ENCODE results near the gene MYBPC2. TPM values are rescaled to one million over a fixed set of nuclear protein-coding genes. Genes with fewer than 3 reads are reported as not detected.
A peak's percentile ranks its signal among the peaks of the same experiment; 100 is the strongest.

Gene MYBPC2
- total and polyA plus RNA-seq, 4 donors: 0.62 to 3.5 (median 1.4) TPM

- 76% methylated on average over 5 of the region's 5 CpGs for WGBS (ENCODE audit: insufficient coverage)
- Histone ChIP-seq H3K36me3 (ENCODE audit: control insufficient read depth, insufficient read depth, low read length) (no peaks in the 10 kb centered on the region), H3K27me3 (ENCODE audit: control insufficient read depth, insufficient read depth, low read length) (peaks cover 16% of the 10 kb centered on the region)
Measured at GRCh38 chr19:50457300-50457699, 24.6 kb downstream of the MYBPC2 start.

GRCh38 chr19:50458396-50459066 lies 25.8 kb downstream of the MYBPC2 start:
- Histone ChIP-seq H3K36me3 (ENCODE audit: control insufficient read depth, insufficient read depth, low read length) (no peaks in the 10 kb centered on the region), H3K27ac (ENCODE audit: low read depth, low read length) (no peak overlapping the region), H3K4me3 (ENCODE audit: low read depth, low read length) (no peak overlapping the region), H3K27me3 (ENCODE audit: control insufficient read depth, insufficient read depth, low read length) (peaks cover 16% of the 10 kb centered on the region), H3K4me1 (ENCODE audit: control insufficient read depth, insufficient read depth, low read length) (peaks cover 5% of the 10 kb centered on the region), H3K9me3 (ENCODE audit: control insufficient read depth, insufficient read depth, low read length) (no peaks in the 10 kb centered on the region)
- 32% methylated on average over 49 of the region's 50 CpGs for WGBS (ENCODE audit: insufficient coverage)
- DNase-seq (ENCODE audit: low read depth in 4 of 6, low spot score in 6 of 6): no peak

More at GRCh38 chr19:50457300-50457699, 24.6 kb downstream of the MYBPC2 start:
- Histone ChIP-seq H3K27ac (ENCODE audit: low read depth, low read length) (no peak overlapping the region), H3K4me3 (ENCODE audit: low read depth, low read length) (no peak overlapping the region), H3K9me3 (ENCODE audit: control insufficient read depth, insufficient read depth, low read length) (no peaks in the 10 kb centered on the region), H3K4me1 (ENCODE audit: control insufficient read depth, insufficient read depth, low read length) (peaks cover 5% of the 10 kb centered on the region)
- no peak for DNase-seq (ENCODE audit: low read depth in 4 of 6, low spot score in 6 of 6)

- H3K9me3 ChIP-seq (ENCODE audit: control insufficient read depth, insufficient read depth, low read length): no peaks in the 10 kb centered on the region
- peaks cover 5% of the 10 kb centered on the region for H3K4me1 ChIP-seq (ENCODE audit: control insufficient read depth, insufficient read depth, low read length)
- DNase-seq (ENCODE audit: low read depth in 4 of 6, low spot score in 6 of 6): no peak
- H3K36me3 ChIP-seq (ENCODE audit: control insufficient read depth, insufficient read depth, low read length): no peaks in the 10 kb centered on the region
- H3K4me3 ChIP-seq (ENCODE audit: low read depth, low read length): no peak overlapping the region
- H3K27ac ChIP-seq (ENCODE audit: low read depth, low read length): no peak overlapping the region
- 61% methylated on average over 32 of the region's 32 CpGs for WGBS (ENCODE audit: insufficient coverage)
- peaks cover 16% of the 10 kb centered on the region for H3K27me3 ChIP-seq (ENCODE audit: control insufficient read depth, insufficient read depth, low read length)
Measured at GRCh38 chr19:50459067-50459456, 26.4 kb downstream of the MYBPC2 start.

- no peaks in the 10 kb centered on the region for H3K9me3 ChIP-seq (ENCODE audit: control insufficient read depth, insufficient read depth, low read length)
- DNase-seq (ENCODE audit: low read depth in 4 of 6, low spot score in 6 of 6): no peak
- no peak overlapping the region for H3K4me3 ChIP-seq (ENCODE audit: low read depth, low read length)
- no peak overlapping the region for H3K27ac ChIP-seq (ENCODE audit: low read depth, low read length)
- peaks cover 5% of the 10 kb centered on the region for H3K4me1 ChIP-seq (ENCODE audit: control insufficient read depth, insufficient read depth, low read length)
- peaks cover 3% of the 10 kb centered on the region for H3K36me3 ChIP-seq (ENCODE audit: control insufficient read depth, insufficient read depth, low read length)
- peaks cover 16% of the 10 kb centered on the region for H3K27me3 ChIP-seq (ENCODE audit: control insufficient read depth, insufficient read depth, low read length)
- no CpG with 5 or more reads among the region's 1 CpG for WGBS (ENCODE audit: insufficient coverage)
Measured at GRCh38 chr19:50459638-50460037, 26.9 kb downstream of the MYBPC2 start.

GRCh38 chr19:50460161-50460765 lies 27.6 kb downstream of the MYBPC2 start:
- DNase-seq (ENCODE audit: low read depth in 4 of 6, low spot score in 6 of 6): no peak
- WGBS (ENCODE audit: insufficient coverage): 47% methylated on average over 13 of the region's 13 CpGs

GRCh38 chr19:50461066-50461875 lies 28.6 kb downstream of the MYBPC2 start:
- Histone ChIP-seq H3K27me3 (ENCODE audit: control insufficient read depth, insufficient read depth, low read length) (peaks cover 16% of the 10 kb centered on the region), H3K36me3 (ENCODE audit: control insufficient read depth, insufficient read depth, low read length) (peaks cover 7% of the 10 kb centered on the region), H3K27ac (ENCODE audit: low read depth, low read length) (no peak overlapping the region), H3K4me3 (ENCODE audit: low read depth, low read length) (no peak overlapping the region), H3K9me3 (ENCODE audit: control insufficient read depth, insufficient read depth, low read length) (no peaks in the 10 kb centered on the region), H3K4me1 (ENCODE audit: control insufficient read depth, insufficient read depth, low read length) (peaks cover 10% of the 10 kb centered on the region)
- DNase-seq (ENCODE audit: low read depth in 4 of 6, low spot score in 6 of 6): peak in 5 of 6 donors; percentile 23 to 79 (median 35)
- WGBS (ENCODE audit: insufficient coverage): 30% methylated on average over 18 of the region's 28 CpGs

More at GRCh38 chr19:50460161-50460765, 27.6 kb downstream of the MYBPC2 start:
- Histone ChIP-seq H3K36me3 (ENCODE audit: control insufficient read depth, insufficient read depth, low read length) (peaks cover 6% of the 10 kb centered on the region), H3K4me1 (ENCODE audit: control insufficient read depth, insufficient read depth, low read length) (peaks cover 5% of the 10 kb centered on the region), H3K9me3 (ENCODE audit: control insufficient read depth, insufficient read depth, low read length) (no peaks in the 10 kb centered on the region), H3K27ac (ENCODE audit: low read depth, low read length) (no peak overlapping the region), H3K27me3 (ENCODE audit: control insufficient read depth, insufficient read depth, low read length) (peaks cover 16% of the 10 kb centered on the region), H3K4me3 (ENCODE audit: low read depth, low read length) (no peak overlapping the region)

- H3K9me3 ChIP-seq (ENCODE audit: control insufficient read depth, insufficient read depth, low read length): no peaks in the 10 kb centered on the region
- peaks cover 11% of the 10 kb centered on the region for H3K27me3 ChIP-seq (ENCODE audit: control insufficient read depth, insufficient read depth, low read length)
- WGBS (ENCODE audit: insufficient coverage): 81% methylated on average over 7 of the region's 7 CpGs
- H3K4me1 ChIP-seq (ENCODE audit: control insufficient read depth, insufficient read depth, low read length): peaks cover 17% of the 10 kb centered on the region
- H3K36me3 ChIP-seq (ENCODE audit: control insufficient read depth, insufficient read depth, low read length): peaks cover 9% of the 10 kb centered on the region
- no peak for DNase-seq (ENCODE audit: low read depth in 4 of 6, low spot score in 6 of 6)
- H3K4me3 ChIP-seq (ENCODE audit: low read depth, low read length): no peak overlapping the region
- no peak overlapping the region for H3K27ac ChIP-seq (ENCODE audit: low read depth, low read length)
Measured at GRCh38 chr19:50462970-50463369, 30.3 kb downstream of the MYBPC2 start.

GRCh38 chr19:50464348-50464747 lies 31.7 kb downstream of the MYBPC2 start:
- peaks cover 3% of the 10 kb centered on the region for H3K27me3 ChIP-seq (ENCODE audit: control insufficient read depth, insufficient read depth, low read length)
- WGBS (ENCODE audit: insufficient coverage): 92% methylated on average over 19 of the region's 19 CpGs

GRCh38 chr19:50465000-50465399 lies 32.3 kb downstream of the MYBPC2 start:
- no peaks in the 10 kb centered on the region for H3K9me3 ChIP-seq (ENCODE audit: control insufficient read depth, insufficient read depth, low read length)
- H3K27me3 ChIP-seq (ENCODE audit: control insufficient read depth, insufficient read depth, low read length): peaks cover 1% of the 10 kb centered on the region
- no peak overlapping the region for H3K27ac ChIP-seq (ENCODE audit: low read depth, low read length)
- H3K36me3 ChIP-seq (ENCODE audit: control insufficient read depth, insufficient read depth, low read length): peaks cover 9% of the 10 kb centered on the region
- H3K4me1 ChIP-seq (ENCODE audit: control insufficient read depth, insufficient read depth, low read length): peaks cover 12% of the 10 kb centered on the region
- no peak for DNase-seq (ENCODE audit: low read depth in 4 of 6, low spot score in 6 of 6)
- WGBS (ENCODE audit: insufficient coverage): 91% methylated on average over 13 of the region's 13 CpGs
- no peak overlapping the region for H3K4me3 ChIP-seq (ENCODE audit: low read depth, low read length)

More at GRCh38 chr19:50464348-50464747, 31.7 kb downstream of the MYBPC2 start:
- H3K9me3 ChIP-seq (ENCODE audit: control insufficient read depth, insufficient read depth, low read length): no peaks in the 10 kb centered on the region
- no peak overlapping the region for H3K27ac ChIP-seq (ENCODE audit: low read depth, low read length)
- DNase-seq (ENCODE audit: low read depth in 4 of 6, low spot score in 6 of 6): no peak
- H3K4me3 ChIP-seq (ENCODE audit: low read depth, low read length): no peak overlapping the region
- peaks cover 9% of the 10 kb centered on the region for H3K36me3 ChIP-seq (ENCODE audit: control insufficient read depth, insufficient read depth, low read length)
- peaks cover 12% of the 10 kb centered on the region for H3K4me1 ChIP-seq (ENCODE audit: control insufficient read depth, insufficient read depth, low read length)
